Measurements from ENCODE around the gene CDK14. TPM values are rescaled to one million over a fixed set of nuclear protein-coding genes. Genes with fewer than 3 reads are reported as not detected.

CDK14 gene
- total and polyA plus RNA-seq, 2 donors (not counting 3 experiments of a cell fraction or from before 2014, with no cell fraction given) = 5.5 to 34.2 TPM

DNA sequence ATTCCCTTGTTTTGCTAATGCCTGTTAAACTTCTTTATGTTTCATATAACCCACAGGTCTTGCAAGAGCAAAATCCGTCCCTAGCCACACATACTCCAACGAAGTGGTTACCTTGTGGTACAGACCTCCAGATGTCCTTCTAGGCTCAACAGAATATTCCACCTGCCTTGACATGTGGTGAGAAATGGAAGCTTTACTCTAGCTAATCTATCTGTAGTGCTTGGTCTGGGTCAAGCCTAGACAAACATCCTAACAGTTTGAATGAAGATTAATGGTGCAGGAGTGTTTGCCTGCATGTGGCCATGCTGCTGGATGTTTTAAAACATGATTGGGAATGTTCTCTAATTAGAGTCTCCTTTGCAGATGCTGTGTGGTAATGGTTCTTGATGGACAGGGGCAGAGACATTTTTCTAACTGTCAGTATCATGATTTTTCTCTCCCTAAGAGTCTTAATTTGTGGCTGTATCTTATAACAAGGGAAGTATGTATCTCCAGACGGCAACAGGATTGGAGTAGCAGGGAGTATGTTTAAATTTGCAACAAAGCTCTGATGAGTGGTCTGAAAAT lies 359.6 kb downstream of the CDK14 start:
- no peak for TF ChIP-seq GATA2 (IDR thresholded peaks at IDR 0.05; ENCODE audit: insufficient read depth, insufficient read length, low read depth, low read length)
- no peak for TF ChIP-seq EZH2 (IDR thresholded peaks at IDR 0.05; ENCODE audit: borderline replicate concordance, low read depth, low read length, severe bottlenecking)
- TF ChIP-seq JUN (IDR thresholded peaks at IDR 0.05; ENCODE audit: borderline replicate concordance, insufficient read depth, insufficient read length, low read depth) = no peak
- TF ChIP-seq, protein P1, sequence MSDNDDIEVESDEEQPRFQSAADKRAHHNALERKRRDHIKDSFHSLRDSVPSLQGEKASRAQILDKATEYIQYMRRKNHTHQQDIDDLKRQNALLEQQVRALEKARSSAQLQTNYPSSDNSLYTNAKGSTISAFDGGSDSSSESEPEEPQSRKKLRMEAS (IDR thresholded peaks at IDR 0.05; ENCODE audit: insufficient read depth, insufficient read length) = no peak
- TF ChIP-seq MYC (IDR thresholded peaks at IDR 0.05; ENCODE audit: low read depth, low read length) = no peak
- no peaks in the 10 kb centered on the region for H3K9me3 ChIP-seq (replicated peaks; ENCODE audit: control insufficient read depth, insufficient read depth, low read length)
- no peaks in the 10 kb centered on the region for H3K36me3 ChIP-seq (ENCODE audit: control insufficient read depth in 2 of 2, extremely low read depth in 1 of 2, insufficient read depth in 2 of 2, low read length in 2 of 2)
- H3K27me3 ChIP-seq (ENCODE audit: control insufficient read depth in 2 of 2, insufficient read depth in 2 of 2, low read length in 2 of 2) = no peaks in the 10 kb centered on the region
- no peak for DNase-seq (ENCODE audit: low read depth, low spot score)
- CTCF ChIA-PET = interaction anchor here (1.3 kb wide), 1 partner anchor 25 kb away, joined by 3 read pairs; no protein-coding TSS in a partner anchor
- POLR2A ChIA-PET = no interaction called here
- H3K4me2 ChIP-seq (ENCODE audit: insufficient read depth, low read length) = no peak overlapping the region
- no peaks in the 10 kb centered on the region for H3K9me1 ChIP-seq (replicated peaks; ENCODE audit: control insufficient read depth, extremely low read depth, insufficient read depth, low read length)
- no peak overlapping the region for H2AFZ ChIP-seq (ENCODE audit: low read depth, low read length)
- no peaks in the 10 kb centered on the region for H3K4me1 ChIP-seq (ENCODE audit: control insufficient read depth, extremely low read depth, insufficient read depth, low read length)
- H3K79me2 ChIP-seq (ENCODE audit: control insufficient read depth, insufficient read depth, low read length) = no peaks in the 10 kb centered on the region
- BruUV-seq (replicated peaks) = no TSS peak
- H3K4me3 ChIP-seq (replicated peaks in 1 of 3; ENCODE audit: insufficient read depth in 1 of 3, low read depth in 1 of 3, low read length in 3 of 3) = no peak overlapping the region
- H3K27ac ChIP-seq (ENCODE audit: insufficient read depth, low read depth, low read length) = no peak overlapping the region
- no peak for FAIRE-seq
- no peaks in the 10 kb centered on the region for H4K20me1 ChIP-seq (replicated peaks; ENCODE audit: control insufficient read depth, extremely low read depth, insufficient read depth, low read length)
- no peak overlapping the region for H3K9ac ChIP-seq (replicated peaks; ENCODE audit: extremely low read depth, insufficient read depth, low read length)
- dilution Hi-C loops (cut with MboI; ENCODE audit: extremely low pct_ligation_motif_present, low sequenced_read_pairs) (no loop called here), intact Hi-C loops (cut with micrococcal nuclease) (no loop called here)

DNA sequence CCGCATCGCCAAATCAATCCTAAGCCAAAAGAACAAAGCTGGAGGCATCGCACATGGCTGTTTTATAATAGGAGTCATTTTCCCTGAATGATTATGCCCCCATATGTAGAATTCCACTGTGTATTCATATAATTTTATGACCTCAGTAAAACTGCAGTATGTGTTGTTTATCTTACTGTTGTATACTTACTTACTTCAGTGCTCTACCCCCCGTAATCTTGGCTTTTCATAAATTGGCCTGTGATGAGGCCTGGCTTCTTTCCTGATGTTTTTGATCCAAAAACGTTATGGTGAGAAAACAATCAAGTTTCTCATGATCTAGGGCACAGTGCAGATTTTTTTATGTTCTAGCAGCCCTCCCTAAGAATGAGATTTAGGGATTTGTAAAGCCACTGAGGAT lies 361.8 kb downstream of the CDK14 start:
- intact Hi-C loops (cut with micrococcal nuclease) = no loop called here
- Histone ChIP-seq H3K36me3 (ENCODE audit: control insufficient read depth in 2 of 2, extremely low read depth in 1 of 2, insufficient read depth in 2 of 2, low read length in 2 of 2) (no peaks in the 10 kb centered on the region), H2AFZ (ENCODE audit: low read depth, low read length) (no peak overlapping the region), H3K79me2 (ENCODE audit: control insufficient read depth, insufficient read depth, low read length) (no peaks in the 10 kb centered on the region), H3K4me3 (replicated peaks in 1 of 3; ENCODE audit: insufficient read depth in 1 of 3, low read depth in 1 of 3, low read length in 3 of 3) (no peak overlapping the region), H3K27ac (ENCODE audit: insufficient read depth, low read depth, low read length) (no peak overlapping the region), H3K9me1 (replicated peaks; ENCODE audit: control insufficient read depth, extremely low read depth, insufficient read depth, low read length) (no peaks in the 10 kb centered on the region), H3K4me2 (ENCODE audit: insufficient read depth, low read length) (no peak overlapping the region), H3K9me3 (replicated peaks; ENCODE audit: control insufficient read depth, insufficient read depth, low read length) (no peaks in the 10 kb centered on the region), H3K4me1 (ENCODE audit: control insufficient read depth, extremely low read depth, insufficient read depth, low read length) (no peaks in the 10 kb centered on the region), H3K27me3 (ENCODE audit: control insufficient read depth in 2 of 2, insufficient read depth in 2 of 2, low read length in 2 of 2) (no peaks in the 10 kb centered on the region), H3K9ac (replicated peaks; ENCODE audit: extremely low read depth, insufficient read depth, low read length) (no peak overlapping the region), H4K20me1 (replicated peaks; ENCODE audit: control insufficient read depth, extremely low read depth, insufficient read depth, low read length) (no peaks in the 10 kb centered on the region)
- ChIA-PET CTCF (interaction anchor here (0.8 kb wide), 1 partner anchor 76 kb away, joined by 3 read pairs; no protein-coding TSS in a partner anchor), POLR2A (no interaction called here)
- FAIRE-seq (no peak), DNase-seq (ENCODE audit: low read depth, low spot score) (no peak)
- dilution Hi-C loops (cut with MboI; ENCODE audit: extremely low pct_ligation_motif_present, low sequenced_read_pairs) = no loop called here
- no TSS peak for BruUV-seq (replicated peaks)
- TF ChIP-seq GATA2 (IDR thresholded peaks at IDR 0.05; ENCODE audit: insufficient read depth, insufficient read length, low read depth, low read length) (no peak), FOS (IDR thresholded peaks at IDR 0.05; ENCODE audit: borderline replicate concordance, insufficient read depth, low read length) (no peak), MYC (IDR thresholded peaks at IDR 0.05; ENCODE audit: low read depth, low read length) (no peak), EZH2 (IDR thresholded peaks at IDR 0.05; ENCODE audit: borderline replicate concordance, low read depth, low read length, severe bottlenecking) (no peak), POLR2AphosphoS5 (IDR thresholded peaks at IDR 0.05; ENCODE audit: insufficient read depth, low read depth, low read length) (no peak), POLR2A (IDR thresholded peaks at IDR 0.05; ENCODE audit: low read depth, low read length) (no peak), JUN (IDR thresholded peaks at IDR 0.05; ENCODE audit: borderline replicate concordance, insufficient read depth, insufficient read length, low read depth) (no peak), CTCF (IDR thresholded peaks at IDR 0.05; ENCODE audit: extremely low read depth in 1 of 2, insufficient read depth in 1 of 2, low read depth in 1 of 2, low read length in 2 of 2) (no peak)
- TF ChIP-seq, protein P1 (IDR thresholded peaks at IDR 0.05; ENCODE audit: insufficient read depth, insufficient read length) = no peak
